IPS DF 6.9 (cell line): ENCODE data around the gene SREBF1.

Source experiments
- DNase-seq: peaks from one replicate; pipeline ENCODE4 v3.0.0-alpha.2; 2013; ENCODE audit warnings: low read depth, low spot score
- H3K27ac ChIP-seq: one replicate; pipeline ENCODE4 v1.5.1; 2013; ENCODE audit warnings: low read length, control low read depth
- H3K27me3 ChIP-seq: 2 replicates; pipeline ENCODE4 v1.6.1; 2013; ENCODE audit warnings: mild to moderate bottlenecking, low read length; ENCODE audit not compliant: control insufficient read depth, insufficient read depth
- H3K36me3 ChIP-seq: 2 replicates; pipeline ENCODE4 v1.6.1; 2013; ENCODE audit warnings: low read length; ENCODE audit not compliant: control insufficient read depth, insufficient read depth
- H3K4me1 ChIP-seq: 2 replicates; pipeline ENCODE4 v1.6.1; 2013; ENCODE audit warnings: low read length; ENCODE audit not compliant: control insufficient read depth, insufficient read depth
- H3K4me3 ChIP-seq: 2 replicates; pipeline ENCODE4 v1.5.1; 2013; ENCODE audit warnings: mild to moderate bottlenecking, low read length
- H3K9me3 ChIP-seq: 2 replicates; pipeline ENCODE4 v1.6.1; 2013; ENCODE audit warnings: low read length, inconsistent platforms; ENCODE audit not compliant: control insufficient read depth, insufficient read depth
- WGBS: extraction: QIAGEN DNeasy Blood & Tissue Kit; methylation state at CpG from one replicate; pipeline ENCODE4 v1.1.7; 2013; ENCODE audit warnings: mixed read lengths, missing lambda C conversion rate; ENCODE audit not compliant: insufficient read length, insufficient coverage; 5-methylcytosine and 5-hydroxymethylcytosine counted together

Gene SREBF1

DNA sequence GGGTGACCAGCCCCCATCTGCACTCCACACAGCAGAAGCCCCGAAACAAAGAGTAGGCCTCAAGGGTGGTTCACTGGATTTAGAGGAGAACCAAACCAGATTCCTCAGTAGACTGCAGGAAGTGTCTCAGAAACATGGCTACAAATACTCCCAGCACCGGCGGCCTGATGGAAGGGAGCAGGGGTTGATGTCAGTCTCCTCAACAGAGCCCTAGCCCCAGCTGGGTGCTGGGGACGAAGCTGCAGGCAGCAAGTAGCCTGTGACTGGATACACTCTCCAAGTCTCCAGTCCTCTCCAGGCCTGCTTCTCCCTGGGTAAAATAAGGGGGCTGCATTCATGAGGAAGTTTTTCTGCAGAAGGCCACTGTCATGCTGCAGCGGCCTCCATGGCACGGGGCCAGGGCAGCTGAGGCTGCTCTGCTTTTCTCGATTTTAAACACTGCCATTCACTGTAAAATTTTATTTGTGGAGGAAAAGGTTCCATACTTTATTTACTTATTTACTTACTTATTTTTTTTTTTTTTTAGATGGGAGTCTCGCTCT lies 36.7 kb upstream of the SREBF1 start:
- DNase-seq = no peak
- Histone ChIP-seq H3K9me3 (no peaks in the 10 kb centered on the region), H3K4me3 (no peak overlapping the region), H3K27ac (no peak overlapping the region), H3K36me3 (no peaks in the 10 kb centered on the region), H3K27me3 (no peaks in the 10 kb centered on the region), H3K4me1 (peaks cover 10% of the 10 kb centered on the region)
- WGBS = no CpG with 5 or more reads among the region's 8 CpGs

DNA sequence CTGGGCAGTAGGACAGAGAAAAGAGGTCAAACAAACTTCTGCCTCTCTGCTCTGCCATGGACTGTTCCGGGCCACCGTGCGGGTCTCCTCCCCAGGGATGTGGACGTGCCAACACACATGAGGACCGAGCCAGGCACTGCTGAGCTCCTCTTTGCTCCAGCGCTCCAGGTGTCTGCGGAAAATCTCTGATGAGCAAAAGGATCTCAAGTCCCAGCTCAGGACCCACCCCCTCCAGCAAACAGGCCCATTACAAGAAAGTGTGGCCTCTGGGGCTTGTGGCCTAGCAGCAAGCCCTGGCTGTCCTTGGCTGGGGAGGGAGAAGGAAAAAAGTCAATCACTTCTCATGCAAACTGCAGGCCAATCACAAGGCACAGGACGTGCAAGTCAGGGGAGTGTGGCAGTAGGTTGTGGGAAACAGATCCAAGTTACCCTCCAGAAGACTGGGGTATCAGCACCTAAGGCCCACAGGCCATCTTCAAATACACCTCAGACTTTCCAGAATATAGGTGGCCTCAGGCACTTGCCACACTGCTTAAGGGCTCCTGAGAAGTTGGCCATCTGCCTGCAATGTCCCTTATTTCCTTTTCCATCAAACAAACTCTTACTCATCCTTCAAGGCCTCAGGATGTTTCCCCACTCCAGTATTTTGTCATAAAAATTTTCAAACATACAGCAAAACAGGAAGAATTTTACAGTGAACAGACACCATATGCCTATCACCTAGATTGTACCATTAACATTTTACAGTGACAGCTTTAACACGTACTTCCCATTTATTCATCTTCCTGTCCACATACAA lies 36.0 kb upstream of the SREBF1 start:
- WGBS = no CpG with 5 or more reads among the region's 9 CpGs
- Histone ChIP-seq H3K36me3 (no peaks in the 10 kb centered on the region), H3K9me3 (no peaks in the 10 kb centered on the region), H3K27me3 (no peaks in the 10 kb centered on the region), H3K4me1 (peaks cover 9% of the 10 kb centered on the region), H3K27ac (no peak overlapping the region), H3K4me3 (no peak overlapping the region)
- DNase-seq = no peak

DNA sequence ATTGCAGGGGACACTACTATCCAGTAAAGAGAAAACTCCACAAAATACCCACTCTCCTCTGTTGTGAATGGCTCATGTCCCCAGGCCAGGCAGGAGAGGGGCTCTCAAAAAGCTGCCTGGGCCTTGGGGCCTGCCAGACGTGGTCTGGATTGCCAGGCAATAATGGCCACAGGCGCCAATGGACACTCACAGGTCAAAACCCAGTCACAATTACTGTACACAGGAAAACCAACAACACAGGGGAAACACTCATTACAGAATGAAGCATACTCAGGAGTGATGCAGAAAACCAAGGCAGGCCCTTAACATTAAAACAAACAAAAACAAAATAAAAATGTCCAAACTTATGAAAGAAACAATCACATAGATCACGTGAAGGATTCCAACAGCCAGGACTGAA lies 35.1 kb upstream of the SREBF1 start:
- no peaks in the 10 kb centered on the region for H3K36me3 ChIP-seq
- peaks cover 6% of the 10 kb centered on the region for H3K4me1 ChIP-seq
- no peak overlapping the region for H3K4me3 ChIP-seq
- H3K27me3 ChIP-seq = no peaks in the 10 kb centered on the region
- no peak for DNase-seq
- H3K9me3 ChIP-seq = no peaks in the 10 kb centered on the region
- no peak overlapping the region for H3K27ac ChIP-seq
- no CpG with 5 or more reads among the region's 3 CpGs for WGBS

DNA sequence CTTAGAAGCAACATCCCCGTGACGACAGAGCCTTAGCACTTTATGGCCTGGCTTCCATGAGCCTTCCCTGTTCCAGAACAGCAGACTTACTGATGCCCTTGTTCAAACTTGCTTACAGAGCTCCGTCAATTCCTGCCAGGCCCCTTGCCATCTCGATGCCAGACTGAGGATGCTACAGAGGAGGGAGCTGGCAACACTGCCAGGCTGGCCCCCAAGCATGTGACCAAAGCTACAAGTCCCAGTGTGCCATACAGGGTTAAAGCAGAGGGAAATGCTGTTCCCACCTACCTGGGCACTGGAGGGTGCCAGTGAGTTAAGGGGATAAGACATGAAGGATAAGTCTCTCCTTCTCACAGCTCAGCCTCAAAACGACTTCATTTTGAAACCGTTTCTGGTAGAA lies 33.5 kb upstream of the SREBF1 start:
- H3K4me1 ChIP-seq = peaks cover 6% of the 10 kb centered on the region
- H3K4me3 ChIP-seq = no peak overlapping the region
- no CpG with 5 or more reads among the region's 6 CpGs for WGBS
- DNase-seq = no peak
- no peaks in the 10 kb centered on the region for H3K9me3 ChIP-seq
- no peak overlapping the region for H3K27ac ChIP-seq
- no peaks in the 10 kb centered on the region for H3K36me3 ChIP-seq
- H3K27me3 ChIP-seq = no peaks in the 10 kb centered on the region

DNA sequence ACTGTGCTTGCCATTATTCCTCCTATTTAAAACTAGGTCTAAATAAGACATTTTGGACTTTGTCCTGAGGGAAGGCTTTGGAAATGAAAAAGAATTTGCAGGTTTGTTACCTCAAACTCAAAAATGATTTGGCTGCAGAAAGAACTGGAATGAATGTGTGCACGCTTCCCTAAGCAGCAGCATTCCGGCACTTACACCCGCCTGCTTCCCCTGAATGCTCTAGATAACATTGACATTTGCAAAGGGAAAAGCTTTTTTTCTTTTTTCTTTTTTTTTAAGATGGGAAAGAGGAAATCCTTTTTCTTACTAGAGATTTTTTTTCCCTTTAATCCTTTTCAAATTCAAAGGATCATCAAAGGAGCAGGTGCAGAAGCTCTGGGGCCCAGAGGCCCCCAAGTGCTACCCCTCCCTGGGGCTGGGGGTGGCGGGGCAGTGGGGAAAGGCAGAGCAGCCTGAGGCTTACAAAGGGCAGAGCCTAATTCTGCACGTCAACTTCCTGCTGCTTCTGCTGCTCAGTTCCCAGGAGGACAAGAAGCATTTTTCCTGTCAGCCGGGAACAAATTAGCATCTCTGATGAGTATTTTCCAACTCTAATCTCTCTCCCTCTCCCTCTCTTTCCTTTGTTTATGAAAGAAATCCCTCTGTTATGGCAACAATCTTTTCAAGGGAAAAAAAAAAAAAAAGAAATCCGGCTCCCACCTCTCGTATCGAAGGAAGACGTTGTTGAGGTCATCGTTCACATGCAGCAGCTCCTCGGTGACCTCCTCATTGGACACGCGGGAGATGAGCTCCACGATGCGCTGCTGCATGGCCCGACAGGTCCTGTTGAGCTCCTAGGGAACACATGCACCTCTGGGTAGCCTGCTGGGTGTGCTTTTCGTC lies 32.1 kb upstream of the SREBF1 start:
- no CpG with 5 or more reads among the region's 18 CpGs for WGBS
- Histone ChIP-seq H3K9me3 (no peaks in the 10 kb centered on the region), H3K36me3 (no peaks in the 10 kb centered on the region), H3K27ac (no peak overlapping the region), H3K4me1 (peaks cover 6% of the 10 kb centered on the region), H3K4me3 (no peak overlapping the region), H3K27me3 (no peaks in the 10 kb centered on the region)
- DNase-seq = no peak

DNA sequence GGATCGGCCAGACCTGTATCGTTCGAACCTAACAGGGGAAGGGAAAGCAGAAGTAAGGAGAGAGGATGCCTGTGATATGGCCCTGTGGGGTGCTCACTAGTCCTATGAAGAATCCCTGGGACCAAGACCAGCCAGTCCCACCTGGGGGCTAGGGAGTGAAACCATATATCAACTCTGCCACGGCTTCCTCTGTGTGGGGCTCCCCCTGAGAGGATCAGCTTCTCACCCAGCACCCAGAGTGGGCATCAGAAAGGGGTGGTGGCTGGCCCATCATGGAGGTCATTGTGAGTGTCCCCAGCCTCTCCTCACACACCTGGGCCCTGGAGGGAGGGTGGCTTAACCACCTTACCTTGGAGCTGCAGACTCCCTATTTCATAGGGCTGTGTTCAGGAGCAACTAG lies 30.1 kb upstream of the SREBF1 start:
- Histone ChIP-seq H3K4me1 (peaks cover 6% of the 10 kb centered on the region), H3K9me3 (no peaks in the 10 kb centered on the region), H3K36me3 (no peaks in the 10 kb centered on the region), H3K27me3 (no peaks in the 10 kb centered on the region), H3K27ac (no peak overlapping the region), H3K4me3 (no peak overlapping the region)
- WGBS = no CpG with 5 or more reads among the region's 4 CpGs
- no peak for DNase-seq

DNA sequence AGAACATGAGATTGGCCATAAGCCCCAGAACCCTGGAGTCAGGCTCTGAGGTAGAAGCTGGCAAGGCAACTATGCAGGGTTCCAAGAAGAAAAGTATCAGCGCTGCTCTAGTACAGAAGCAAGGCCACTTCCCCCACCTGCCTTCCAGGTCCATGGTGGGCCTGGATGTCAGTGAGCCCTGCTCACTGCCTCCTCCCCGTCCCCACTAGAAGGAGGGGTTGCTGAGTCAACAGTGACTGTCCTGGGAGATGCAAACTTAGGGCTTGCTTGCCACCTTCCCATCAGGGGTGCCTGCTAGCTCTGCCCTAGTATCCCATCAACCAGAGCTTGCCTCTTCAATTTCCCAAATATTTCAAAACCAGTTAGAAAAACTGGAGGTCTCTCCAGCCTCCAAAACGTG lies 29.6 kb upstream of the SREBF1 start:
- no CpG with 5 or more reads among the region's 3 CpGs for WGBS
- no peak overlapping the region for H3K27ac ChIP-seq
- no peak overlapping the region for H3K4me3 ChIP-seq
- H3K4me1 ChIP-seq = peaks cover 6% of the 10 kb centered on the region
- H3K36me3 ChIP-seq = no peaks in the 10 kb centered on the region
- DNase-seq = no peak
- no peaks in the 10 kb centered on the region for H3K27me3 ChIP-seq
- H3K9me3 ChIP-seq = no peaks in the 10 kb centered on the region

DNA sequence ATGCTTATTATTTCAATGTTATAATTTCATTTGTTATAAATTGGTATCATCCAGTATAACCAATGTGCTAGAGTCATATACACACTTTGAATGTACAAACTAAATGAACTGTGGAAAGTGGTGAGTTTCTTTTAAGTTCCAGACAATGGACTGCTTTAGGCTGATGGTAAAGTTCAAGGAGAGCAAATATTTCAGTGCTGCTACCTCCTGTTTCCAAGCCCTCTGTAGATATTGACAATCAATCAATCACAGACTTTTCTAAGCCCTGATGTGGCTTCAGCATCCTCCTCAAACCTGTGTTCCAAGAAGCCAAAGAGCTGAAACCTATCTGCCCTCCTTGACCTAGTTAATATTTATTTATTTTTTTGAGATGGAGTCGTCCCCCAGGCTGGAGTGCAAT lies 28.2 kb upstream of the SREBF1 start:
- H3K4me1 ChIP-seq = peaks cover 7% of the 10 kb centered on the region
- no peak for DNase-seq
- no CpG with 5 or more reads among the region's 1 CpG for WGBS
- no peaks in the 10 kb centered on the region for H3K36me3 ChIP-seq
- H3K27ac ChIP-seq = no peak overlapping the region
- no peaks in the 10 kb centered on the region for H3K27me3 ChIP-seq
- no peaks in the 10 kb centered on the region for H3K9me3 ChIP-seq
- H3K4me3 ChIP-seq = no peak overlapping the region

DNA sequence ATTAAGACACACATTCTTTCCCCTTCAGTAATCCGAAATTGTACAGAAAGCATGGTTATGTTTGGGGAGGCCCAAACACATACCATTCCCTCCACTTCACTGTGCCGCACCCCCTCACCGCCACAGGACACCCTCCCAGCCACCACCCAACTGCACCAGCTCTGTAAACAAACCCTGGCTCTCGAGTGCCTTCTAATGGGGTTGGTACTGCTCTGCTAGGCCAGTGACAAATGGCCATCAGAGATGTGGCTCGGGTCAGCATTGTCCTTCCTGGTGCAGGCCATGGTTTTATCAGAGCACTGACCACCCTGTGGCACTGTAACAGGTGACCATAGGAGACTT lies 24.0 kb upstream of the SREBF1 start:
- no peak for DNase-seq
- Histone ChIP-seq H3K9me3 (no peaks in the 10 kb centered on the region), H3K36me3 (no peaks in the 10 kb centered on the region), H3K27ac (no peak overlapping the region), H3K4me1 (0 out of 2 replicates have a peak, but pooled peaks cover 4% of the 10 kb centered on the region), H3K4me3 (no peak overlapping the region), H3K27me3 (no peaks in the 10 kb centered on the region)
- WGBS = no CpG with 5 or more reads among the region's 5 CpGs

DNA sequence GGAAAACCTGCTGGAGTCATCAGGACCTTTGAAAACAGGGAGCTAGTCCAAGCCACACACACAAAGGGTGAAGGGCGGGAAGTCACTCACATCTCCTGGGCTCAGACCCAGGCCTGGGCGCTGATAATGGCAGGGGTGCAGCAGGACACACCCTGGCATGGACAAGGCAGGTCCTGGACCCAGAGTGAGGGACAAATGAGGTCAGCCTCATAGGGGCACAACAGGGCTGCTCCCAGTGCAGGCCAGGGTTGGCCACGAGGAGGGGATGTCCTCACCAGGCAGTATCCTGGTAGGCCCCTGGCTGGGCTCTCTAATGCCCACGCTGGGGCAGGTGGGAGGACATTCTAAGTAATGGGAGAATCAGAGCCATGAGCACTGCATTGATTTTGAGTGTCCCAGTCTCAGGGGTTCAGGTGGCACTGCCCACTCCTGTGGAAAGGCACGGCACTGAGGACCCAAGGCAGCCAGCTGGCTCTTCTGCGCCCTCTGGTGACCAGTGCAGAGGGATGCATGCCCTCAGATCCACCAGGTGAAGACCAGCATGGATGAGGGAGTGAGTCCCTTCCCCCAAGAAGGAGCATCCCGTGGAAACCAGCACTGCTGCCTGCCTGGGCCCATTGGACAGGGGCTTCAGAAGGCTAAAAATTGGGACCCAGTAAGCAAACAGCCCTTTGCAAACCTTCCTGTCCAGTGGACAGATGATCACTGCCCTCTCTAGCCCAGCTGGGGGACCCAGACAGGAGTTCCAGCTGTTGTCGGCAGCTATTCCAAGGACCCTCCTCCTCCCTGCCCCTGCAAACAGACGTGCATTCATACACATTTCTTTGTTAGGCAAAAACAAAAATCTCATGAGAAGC lies 23.4 kb upstream of the SREBF1 start:
- H3K9me3 ChIP-seq = no peaks in the 10 kb centered on the region
- no peak for DNase-seq
- H3K36me3 ChIP-seq = no peaks in the 10 kb centered on the region
- no peak overlapping the region for H3K27ac ChIP-seq
- H3K27me3 ChIP-seq = no peaks in the 10 kb centered on the region
- H3K4me3 ChIP-seq = no peak overlapping the region
- WGBS = no CpG with 5 or more reads among the region's 9 CpGs
- H3K4me1 ChIP-seq = 0 out of 2 replicates have a peak, but pooled peaks cover 4% of the 10 kb centered on the region
